H9 (cell line): ENCODE results near the gene IGF2. TPM values are rescaled to one million over a fixed set of nuclear protein-coding genes. Genes with fewer than 3 reads are reported as not detected.

Experiments
- DNase-seq: peaks from one replicate; pipeline ENCODE4 v3.0.0-alpha.2; 2017
- H2AFZ ChIP-seq: one replicate; pipeline ENCODE4 v1.6.1; 2013; ENCODE audit warnings: mild to moderate bottlenecking, low read length, control low read depth, moderate library complexity
- H2AK5ac ChIP-seq: 2 replicates; pipeline ENCODE4 v1.6.1; 2013; ENCODE audit warnings: low read length, control low read depth, mixed read lengths; ENCODE audit not compliant: insufficient read length
- H2BK120ac ChIP-seq: one replicate; pipeline ENCODE4 v1.6.1; 2013; ENCODE audit warnings: low read depth, mild to moderate bottlenecking, low read length, control low read depth, inconsistent platforms; ENCODE audit not compliant: poor library complexity, severe bottlenecking
- H2BK12ac ChIP-seq: 2 replicates; pipeline ENCODE4 v1.6.1; 2013; ENCODE audit warnings: low read length, control low read depth, mixed read lengths, low read depth; ENCODE audit not compliant: insufficient read length
- H2BK15ac ChIP-seq: 2 replicates; pipeline ENCODE4 v1.6.1; 2013; ENCODE audit warnings: low read depth, low read length, control low read depth
- H2BK20ac ChIP-seq: one replicate; pipeline ENCODE4 v1.6.1; 2013; ENCODE audit warnings: low read depth, mild to moderate bottlenecking, low read length, control low read depth, inconsistent platforms; ENCODE audit not compliant: poor library complexity, severe bottlenecking
- H2BK5ac ChIP-seq: 2 replicates; pipeline ENCODE4 v1.6.1; 2013; ENCODE audit warnings: low read length, control low read depth, mixed read lengths; ENCODE audit not compliant: insufficient read length
- H3K14ac ChIP-seq: 2 replicates; pipeline ENCODE4 v1.6.1; 2013; ENCODE audit warnings: low read length, control low read depth; ENCODE audit not compliant: insufficient read depth
- H3K18ac ChIP-seq: 2 replicates; pipeline ENCODE4 v1.6.1; 2013; ENCODE audit warnings: low read depth, mild to moderate bottlenecking, mixed read lengths, low read length, control low read depth; ENCODE audit not compliant: insufficient read length
- H3K23ac ChIP-seq: 2 replicates; pipeline ENCODE4 v1.6.1; 2013; ENCODE audit warnings: low read length, control low read depth, mixed read lengths, low read depth; ENCODE audit not compliant: insufficient read length
- H3K23me2 ChIP-seq: 2 replicates; pipeline ENCODE4 v1.6.1; 2013; ENCODE audit warnings: low read depth, mild to moderate bottlenecking, mixed read lengths, low read length, control low read depth; ENCODE audit not compliant: insufficient read length, poor library complexity, severe bottlenecking
- H3K27ac ChIP-seq: 2 replicates; pipeline ENCODE4 v1.5.1; 2013; ENCODE audit warnings: low read length, control low read depth, mixed read lengths, low read depth; ENCODE audit not compliant: insufficient read length
- H3K27me3 ChIP-seq: 2 replicates; pipeline ENCODE4 v1.6.1; 2013; ENCODE audit warnings: low read length, control low read depth, inconsistent platforms; ENCODE audit not compliant: insufficient read depth
- H3K4ac ChIP-seq: 2 replicates; pipeline ENCODE4 v1.6.1; 2013; ENCODE audit warnings: low read depth, mild to moderate bottlenecking, control low read depth, inconsistent platforms, low read length, moderate library complexity
- H3K4me1 ChIP-seq: 2 replicates; pipeline ENCODE4 v1.6.1; 2013; ENCODE audit warnings: low read length, control low read depth, inconsistent platforms; ENCODE audit not compliant: insufficient read depth
- H3K4me2 ChIP-seq: 2 replicates; pipeline ENCODE4 v1.6.1; 2013; ENCODE audit warnings: low read length, control low read depth, mixed read lengths; ENCODE audit not compliant: insufficient read length, insufficient read depth
- H3K56ac ChIP-seq: 2 replicates; pipeline ENCODE4 v1.6.1; 2013; ENCODE audit warnings: low read depth, mild to moderate bottlenecking, mixed read lengths, low read length, control low read depth; ENCODE audit not compliant: insufficient read length
- H3K79me1 ChIP-seq: 2 replicates; pipeline ENCODE4 v1.6.1; 2013; ENCODE audit warnings: low read depth, mild to moderate bottlenecking, moderate library complexity, low read length, control low read depth, inconsistent platforms; ENCODE audit not compliant: insufficient read depth, poor library complexity, severe bottlenecking
- H3K79me2 ChIP-seq: 2 replicates; pipeline ENCODE4 v1.6.1; 2013; ENCODE audit warnings: low read length, control low read depth, inconsistent platforms; ENCODE audit not compliant: insufficient read depth
- H3K9ac ChIP-seq: 2 replicates; pipeline ENCODE4 v1.6.1; 2013; ENCODE audit warnings: low read length, control low read depth, mixed read lengths; ENCODE audit not compliant: insufficient read length; ENCODE audit errors: extremely low read depth
- H3K9me3 ChIP-seq: one replicate; pipeline ENCODE4 v1.6.1; 2013; ENCODE audit warnings: low read depth, low read length, inconsistent platforms; ENCODE audit not compliant: control insufficient read depth
- H3T11ph ChIP-seq: one replicate; pipeline ENCODE4 v1.6.1; 2013; ENCODE audit warnings: mild to moderate bottlenecking, low read length, control low read depth, inconsistent platforms
- H4K20me1 ChIP-seq: one replicate; pipeline ENCODE4 v1.6.1; 2013; ENCODE audit not compliant: control insufficient read depth, insufficient read length, insufficient read depth
- H4K5ac ChIP-seq: 2 replicates; pipeline ENCODE4 v1.6.1; 2013; ENCODE audit warnings: low read depth, mild to moderate bottlenecking, mixed read lengths, low read length, control low read depth; ENCODE audit not compliant: insufficient read length
- H4K8ac ChIP-seq: replicated peaks from 2 replicates; pipeline ENCODE4 v1.6.1; 2013; ENCODE audit warnings: low read length, control low read depth, mixed read lengths, low read depth; ENCODE audit not compliant: insufficient read length
- H4K91ac ChIP-seq: 2 replicates; pipeline ENCODE4 v1.6.1; 2013; ENCODE audit warnings: low read depth, mild to moderate bottlenecking, moderate library complexity, mixed read lengths, low read length, control low read depth; ENCODE audit not compliant: insufficient read length
- H3K27ac Mint-ChIP-seq, 3 experiments: 2 replicates in 2 of 3; 3 replicates in 1 of 3; pipeline ENCODE4 v1.8.0; 2020 to 2021; ENCODE audit warnings: mixed read lengths in 3 of 3, mild to moderate bottlenecking in 1 of 3, moderate library complexity in 1 of 3
- H3K27me3 Mint-ChIP-seq: 2 replicates; pipeline ENCODE4 v1.8.0; 2021; ENCODE audit warnings: low read depth, mild to moderate bottlenecking, moderate library complexity, mixed read lengths
- H3K36me3 Mint-ChIP-seq, 3 experiments: 2 replicates in 2 of 3; 3 replicates in 1 of 3; pipeline ENCODE4 v1.8.0; 2020 to 2021; ENCODE audit warnings: low read depth in 3 of 3, mixed read lengths in 3 of 3; ENCODE audit not compliant: insufficient read depth in 1 of 3
- H3K4me1 Mint-ChIP-seq, 2 experiments: 2 replicates each; pipeline ENCODE4 v1.8.0; 2020; ENCODE audit warnings: mixed read lengths in 2 of 2
- H3K4me3 Mint-ChIP-seq, 2 experiments: 2 replicates in 1 of 2; 3 replicates in 1 of 2; pipeline ENCODE4 v1.8.0; 2020 to 2021; ENCODE audit warnings: mild to moderate bottlenecking in 2 of 2, mixed read lengths in 2 of 2, moderate library complexity in 1 of 2
- H3K9me3 Mint-ChIP-seq, 2 experiments: 2 replicates in 1 of 2; 3 replicates in 1 of 2; pipeline ENCODE4 v1.8.0; 2020; ENCODE audit warnings: mild to moderate bottlenecking in 2 of 2, mixed read lengths in 2 of 2, moderate library complexity in 1 of 2
- WGBS: extraction: QIAGEN DNeasy Blood & Tissue Kit; methylation state at CpG from one replicate; pipeline ENCODE4 v1.1.7; 2013; ENCODE audit warnings: missing lambda C conversion rate, low lambda C conversion rate, mixed read lengths; ENCODE audit not compliant: insufficient read length; ENCODE audit errors: extremely low coverage; 5-methylcytosine and 5-hydroxymethylcytosine counted together
- total RNA-seq: library from RNA; stranded (reverse); gene quantifications from 2 replicates; pipeline ENCODE4 v1.2.1, GENCODE V29; 2021
- TF ChIP-seq, protein P1 (sequence below): fragments of 200-600 bp; sonication (generic); conservative IDR thresholded peaks from 3 replicates; pipeline ENCODE4 v1.8.0; 2021; ENCODE audit warnings: antibody characterized with exemption, mild to moderate bottlenecking

Gene IGF2
- total RNA-seq, 1 experiment from 2014 or later = 2.8 TPM

DNA sequence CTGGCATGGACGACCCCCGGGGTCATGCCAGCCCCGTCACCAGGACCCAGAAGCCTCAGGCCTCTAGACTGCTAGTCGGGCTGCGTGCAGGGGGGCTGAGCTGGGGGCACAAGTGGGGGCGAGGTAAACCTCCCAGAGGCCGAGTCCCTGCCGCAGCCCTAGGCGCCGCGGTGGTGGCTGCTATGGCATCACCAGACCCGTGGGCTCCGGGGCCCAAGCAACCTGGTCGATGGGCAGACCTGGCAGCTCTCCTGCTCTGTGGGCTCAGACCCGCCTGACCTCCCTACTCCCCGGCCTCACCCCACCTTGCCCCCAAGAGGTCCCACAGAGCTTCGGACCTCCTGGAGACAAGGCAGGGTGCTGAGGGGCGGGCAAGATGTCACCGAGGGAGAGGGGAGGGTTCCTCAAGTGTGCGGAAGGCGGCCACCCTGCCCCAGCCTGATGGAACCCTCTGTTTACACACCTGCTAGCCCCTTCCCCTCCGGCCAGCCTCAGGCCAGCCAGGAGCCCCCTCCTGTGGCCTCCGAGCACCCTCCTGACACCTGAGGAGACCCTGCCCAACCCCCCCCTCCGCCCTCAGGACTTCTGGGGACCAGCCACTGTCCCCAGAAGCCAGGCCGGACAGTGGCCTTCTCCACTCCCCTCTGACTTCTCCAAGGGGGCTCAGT is 9.4 kb downstream of the IGF2 start:
- Histone ChIP-seq H2BK15ac (no peak overlapping the region), H3K9me3 (no peaks in the 10 kb centered on the region), H3K27me3 (no peaks in the 10 kb centered on the region; the same call in 1 of the 2 replicates), H4K91ac (no peak overlapping the region), H3T11ph (no peak overlapping the region), H3K14ac (no peak overlapping the region; the same call in 1 of the 2 replicates), H2BK120ac (no peak overlapping the region), H4K8ac (no peak overlapping the region), H3K27ac (no peak overlapping the region), H3K79me2 (no peaks in the 10 kb centered on the region), H3K4ac (no peak overlapping the region), H2BK20ac (no peak overlapping the region), H3K23ac (no peak overlapping the region), H3K56ac (no peak overlapping the region), H3K23me2 (no peaks in the 10 kb centered on the region), H2BK12ac (no peak overlapping the region), H3K4me2 (no peak overlapping the region), H3K4me1 (no peaks in the 10 kb centered on the region), H2AFZ (no peak overlapping the region), H2BK5ac (no peak overlapping the region), H3K18ac (no peak overlapping the region), H3K79me1 (no peaks in the 10 kb centered on the region), H2AK5ac (no peak overlapping the region), H4K5ac (no peak overlapping the region), H4K20me1 (no peaks in the 10 kb centered on the region), H3K9ac (no peak overlapping the region)
- H3K27me3 Mint-ChIP-seq = peaks cover 54% of the 10 kb centered on the region
- H3K4me1 Mint-ChIP-seq = peaks cover 0 to 26% of the 10 kb centered on the region in 2 experiments; a peak in 2 of 4 replicates
- no CpG with 5 or more reads among the region's 25 CpGs for WGBS
- no peak overlapping the region for H3K27ac Mint-ChIP-seq
- no peak overlapping the region for H3K4me3 Mint-ChIP-seq
- peaks cover 0 to 3% (median 3%) of the 10 kb centered on the region in 3 experiments; a peak in 2 of 7 replicates for H3K36me3 Mint-ChIP-seq
- TF ChIP-seq, protein P1, sequence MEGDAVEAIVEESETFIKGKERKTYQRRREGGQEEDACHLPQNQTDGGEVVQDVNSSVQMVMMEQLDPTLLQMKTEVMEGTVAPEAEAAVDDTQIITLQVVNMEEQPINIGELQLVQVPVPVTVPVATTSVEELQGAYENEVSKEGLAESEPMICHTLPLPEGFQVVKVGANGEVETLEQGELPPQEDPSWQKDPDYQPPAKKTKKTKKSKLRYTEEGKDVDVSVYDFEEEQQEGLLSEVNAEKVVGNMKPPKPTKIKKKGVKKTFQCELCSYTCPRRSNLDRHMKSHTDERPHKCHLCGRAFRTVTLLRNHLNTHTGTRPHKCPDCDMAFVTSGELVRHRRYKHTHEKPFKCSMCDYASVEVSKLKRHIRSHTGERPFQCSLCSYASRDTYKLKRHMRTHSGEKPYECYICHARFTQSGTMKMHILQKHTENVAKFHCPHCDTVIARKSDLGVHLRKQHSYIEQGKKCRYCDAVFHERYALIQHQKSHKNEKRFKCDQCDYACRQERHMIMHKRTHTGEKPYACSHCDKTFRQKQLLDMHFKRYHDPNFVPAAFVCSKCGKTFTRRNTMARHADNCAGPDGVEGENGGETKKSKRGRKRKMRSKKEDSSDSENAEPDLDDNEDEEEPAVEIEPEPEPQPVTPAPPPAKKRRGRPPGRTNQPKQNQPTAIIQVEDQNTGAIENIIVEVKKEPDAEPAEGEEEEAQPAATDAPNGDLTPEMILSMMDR = no peak
- H3K9me3 Mint-ChIP-seq = peaks cover 4 to 9% of the 10 kb centered on the region in 2 experiments; a peak in 2 of 5 replicates
- DNase-seq = no peak
